ENCODE data around the gene EFNA5. TPM values are rescaled to one million over a fixed set of nuclear protein-coding genes. Genes with fewer than 3 reads are reported as not detected.

The EFNA5 gene
- total RNA-seq, 5 donors from 2014 or later (not counting 1 experiment from before 2014, with no cell fraction given) = 0.06 to 2.6 (median 0.21) TPM; not detected in 1

GRCh38 chr5:107388141-107388861 is 282.4 kb downstream of the EFNA5 start:
- ChIA-PET POLR2A (no interaction called here), CTCF (interaction anchor here in 1 of 2 donors (1.5 kb wide), 1 partner anchor 184 kb away, joined by 4 read pairs; no protein-coding TSS in a partner anchor)
- H3K27me3 ChIP-seq (replicated peaks in 1 of 2; ENCODE audit: control insufficient read depth in 2 of 2, extremely low read depth in 1 of 2, insufficient read depth in 2 of 2, low read length in 1 of 2) = no peaks in the 10 kb centered on the region
- no peaks in the 10 kb centered on the region for H3K27me3 Mint-ChIP-seq
- H3K9me3 ChIP-seq = no peaks in the 10 kb centered on the region
- ATAC-seq (replicated peaks in 1 of 4) = no peak
- H3K36me3 Mint-ChIP-seq = no peaks in the 10 kb centered on the region
- no peaks in the 10 kb centered on the region for H3K36me3 ChIP-seq (ENCODE audit: control insufficient read depth in 2 of 2, extremely low read depth in 1 of 2, insufficient read depth in 1 of 2, low read length in 1 of 2)
- H3K4me1 Mint-ChIP-seq = peaks cover 23 to 28% (median 27%) of the 10 kb centered on the region in 3 donors
- peak in 1 of 35 experiments; percentile 9 for DNase-seq
- H3K9me3 Mint-ChIP-seq = no peaks in the 10 kb centered on the region
- H3K27ac Mint-ChIP-seq = peak overlapping the region in 1 of 2 donors; percentile 45
- H3K4me1 ChIP-seq (ENCODE audit: control insufficient read depth in 1 of 2, extremely low read depth in 1 of 2, insufficient read depth in 2 of 2, low read length in 2 of 2) = peaks cover 10 to 16% of the 10 kb centered on the region in 2 experiments
- H3K4me3 Mint-ChIP-seq = peak overlapping the region in 1 of 3 donors; percentile 31
- WGBS (ENCODE audit: insufficient coverage) = 41% methylated on average over 4 of the region's 8 CpGs
- H3K4me3 ChIP-seq (ENCODE audit: control insufficient read depth in 1 of 2, extremely low read depth in 1 of 2, low read length in 1 of 2) = no peak overlapping the region
- peak overlapping the region; percentile 40 for H3K27ac ChIP-seq (ENCODE audit: low read length)

- ChIA-PET POLR2A (no interaction called here), CTCF (interaction anchor here in 1 of 2 donors (1.5 kb wide), 1 partner anchor 185 kb away, joined by 4 read pairs; no protein-coding TSS in a partner anchor)
- ATAC-seq (replicated peaks in 1 of 4) (no peak), DNase-seq (peak in 1 of 35 experiments; percentile 2)
- H3K9me3 ChIP-seq = no peaks in the 10 kb centered on the region
- no peak overlapping the region for H3K4me3 Mint-ChIP-seq
- H3K27ac Mint-ChIP-seq = peak overlapping the region in 1 of 2 donors; percentile 45
- H3K36me3 Mint-ChIP-seq = no peaks in the 10 kb centered on the region
- peak overlapping the region; percentile 36 for H3K27ac ChIP-seq (ENCODE audit: low read length)
- H3K27me3 Mint-ChIP-seq = no peaks in the 10 kb centered on the region
- H3K4me3 ChIP-seq (ENCODE audit: control insufficient read depth in 1 of 2, extremely low read depth in 1 of 2, low read length in 1 of 2) = no peak overlapping the region
- H3K36me3 ChIP-seq (ENCODE audit: control insufficient read depth in 2 of 2, extremely low read depth in 1 of 2, insufficient read depth in 1 of 2, low read length in 1 of 2) = no peaks in the 10 kb centered on the region
- 100% methylated on average over 2 of the region's 6 CpGs for WGBS (ENCODE audit: insufficient coverage)
- H3K9me3 Mint-ChIP-seq = no peaks in the 10 kb centered on the region
- H3K4me1 ChIP-seq (ENCODE audit: control insufficient read depth in 1 of 2, extremely low read depth in 1 of 2, insufficient read depth in 2 of 2, low read length in 2 of 2) = peaks cover 10 to 16% of the 10 kb centered on the region in 2 experiments
- peaks cover 23 to 28% (median 27%) of the 10 kb centered on the region in 3 donors for H3K4me1 Mint-ChIP-seq
- H3K27me3 ChIP-seq (replicated peaks in 1 of 2; ENCODE audit: control insufficient read depth in 2 of 2, extremely low read depth in 1 of 2, insufficient read depth in 2 of 2, low read length in 1 of 2) = no peaks in the 10 kb centered on the region
Measured at GRCh38 chr5:107387526-107388140, 283.1 kb downstream of the EFNA5 start.

GRCh38 chr5:107385708-107386107 is 285.0 kb downstream of the EFNA5 start:
- Histone ChIP-seq H3K27me3 (replicated peaks in 1 of 2; ENCODE audit: control insufficient read depth in 2 of 2, extremely low read depth in 1 of 2, insufficient read depth in 2 of 2, low read length in 1 of 2) (no peaks in the 10 kb centered on the region), H3K27ac (ENCODE audit: low read length) (no peak overlapping the region), H3K4me3 (ENCODE audit: control insufficient read depth in 1 of 2, extremely low read depth in 1 of 2, low read length in 1 of 2) (no peak overlapping the region), H3K4me1 (ENCODE audit: control insufficient read depth in 1 of 2, extremely low read depth in 1 of 2, insufficient read depth in 2 of 2, low read length in 2 of 2) (peaks cover 10 to 16% of the 10 kb centered on the region in 2 experiments), H3K36me3 (ENCODE audit: control insufficient read depth in 2 of 2, extremely low read depth in 1 of 2, insufficient read depth in 1 of 2, low read length in 1 of 2) (no peaks in the 10 kb centered on the region), H3K9me3 (no peaks in the 10 kb centered on the region)
- ChIA-PET POLR2A (no interaction called here), CTCF (no interaction called here)
- ATAC-seq (replicated peaks in 1 of 4) = no peak
- H3K9me3 Mint-ChIP-seq = no peaks in the 10 kb centered on the region
- no peaks in the 10 kb centered on the region for H3K36me3 Mint-ChIP-seq
- no peak overlapping the region for H3K27ac Mint-ChIP-seq
- peaks cover 23 to 28% (median 27%) of the 10 kb centered on the region in 3 donors for H3K4me1 Mint-ChIP-seq
- WGBS (ENCODE audit: insufficient coverage) = 100% methylated on average over 1 of the region's 2 CpGs
- H3K27me3 Mint-ChIP-seq = no peaks in the 10 kb centered on the region
- H3K4me3 Mint-ChIP-seq = no peak overlapping the region
- no peak for DNase-seq

- ChIA-PET POLR2A (no interaction called here), CTCF (no interaction called here)
- Mint-ChIP-seq H3K36me3 (no peaks in the 10 kb centered on the region), H3K9me3 (no peaks in the 10 kb centered on the region), H3K27me3 (no peaks in the 10 kb centered on the region), H3K27ac (no peak overlapping the region), H3K4me1 (peaks cover 15 to 21% (median 20%) of the 10 kb centered on the region in 3 donors), H3K4me3 (no peak overlapping the region)
- Histone ChIP-seq H3K4me3 (ENCODE audit: control insufficient read depth in 1 of 2, extremely low read depth in 1 of 2, low read length in 1 of 2) (no peak overlapping the region), H3K9me3 (no peaks in the 10 kb centered on the region), H3K27ac (ENCODE audit: low read length) (no peak overlapping the region), H3K27me3 (replicated peaks in 1 of 2; ENCODE audit: control insufficient read depth in 2 of 2, extremely low read depth in 1 of 2, insufficient read depth in 2 of 2, low read length in 1 of 2) (no peaks in the 10 kb centered on the region), H3K4me1 (ENCODE audit: control insufficient read depth in 1 of 2, extremely low read depth in 1 of 2, insufficient read depth in 2 of 2, low read length in 2 of 2) (peaks cover 9 to 15% of the 10 kb centered on the region in 2 experiments), H3K36me3 (ENCODE audit: control insufficient read depth in 2 of 2, extremely low read depth in 1 of 2, insufficient read depth in 1 of 2, low read length in 1 of 2) (no peaks in the 10 kb centered on the region)
- WGBS (ENCODE audit: insufficient coverage) = 93% methylated on average over 4 of the region's 4 CpGs
- ATAC-seq (replicated peaks in 1 of 4) (no peak), DNase-seq (no peak)
Measured at GRCh38 chr5:107384256-107384655, 286.5 kb downstream of the EFNA5 start.

- Histone ChIP-seq H3K4me1 (ENCODE audit: control insufficient read depth in 1 of 2, extremely low read depth in 1 of 2, insufficient read depth in 2 of 2, low read length in 2 of 2) (peaks cover 5 to 8% of the 10 kb centered on the region in 2 experiments), H3K27ac (ENCODE audit: low read length) (no peak overlapping the region), H3K4me3 (ENCODE audit: control insufficient read depth in 1 of 2, extremely low read depth in 1 of 2, low read length in 1 of 2) (no peak overlapping the region), H3K9me3 (no peaks in the 10 kb centered on the region), H3K27me3 (replicated peaks in 1 of 2; ENCODE audit: control insufficient read depth in 2 of 2, extremely low read depth in 1 of 2, insufficient read depth in 2 of 2, low read length in 1 of 2) (no peaks in the 10 kb centered on the region), H3K36me3 (ENCODE audit: control insufficient read depth in 2 of 2, extremely low read depth in 1 of 2, insufficient read depth in 1 of 2, low read length in 1 of 2) (no peaks in the 10 kb centered on the region)
- ChIA-PET POLR2A (no interaction called here), CTCF (no interaction called here)
- Mint-ChIP-seq H3K27me3 (no peaks in the 10 kb centered on the region), H3K9me3 (no peaks in the 10 kb centered on the region), H3K27ac (no peak overlapping the region), H3K4me1 (peaks cover 7 to 13% (median 12%) of the 10 kb centered on the region in 3 donors), H3K36me3 (no peaks in the 10 kb centered on the region), H3K4me3 (no peak overlapping the region)
- ATAC-seq (replicated peaks in 1 of 4) = no peak
- WGBS (ENCODE audit: insufficient coverage) = no CpG with 5 or more reads among the region's 1 CpG
- DNase-seq = no peak
Measured at GRCh38 chr5:107383414-107383813, 287.3 kb downstream of the EFNA5 start.

- Mint-ChIP-seq H3K4me3 (no peak overlapping the region), H3K27me3 (peaks cover 0 to 5% of the 10 kb centered on the region in 2 donors), H3K4me1 (no peaks in the 10 kb centered on the region), H3K36me3 (no peaks in the 10 kb centered on the region), H3K9me3 (no peaks in the 10 kb centered on the region), H3K27ac (no peak overlapping the region)
- CTCF ChIA-PET = no interaction called here
- no peaks in the 10 kb centered on the region for H3K36me3 ChIP-seq (ENCODE audit: control insufficient read depth in 2 of 2, extremely low read depth in 1 of 2, insufficient read depth in 1 of 2, low read length in 1 of 2)
- no peak overlapping the region for H3K4me3 ChIP-seq (ENCODE audit: control insufficient read depth in 1 of 2, extremely low read depth in 1 of 2, low read length in 1 of 2)
- no peaks in the 10 kb centered on the region for H3K9me3 ChIP-seq
- H3K27me3 ChIP-seq (replicated peaks in 1 of 2; ENCODE audit: control insufficient read depth in 2 of 2, extremely low read depth in 1 of 2, insufficient read depth in 2 of 2, low read length in 1 of 2) = no peaks in the 10 kb centered on the region
- POLR2A ChIA-PET = no interaction called here
- 100% methylated on average over 6 of the region's 13 CpGs for WGBS (ENCODE audit: insufficient coverage)
- H3K4me1 ChIP-seq (ENCODE audit: control insufficient read depth in 1 of 2, extremely low read depth in 1 of 2, insufficient read depth in 2 of 2, low read length in 2 of 2) = no peaks in the 10 kb centered on the region
- DNase-seq (no peak), ATAC-seq (replicated peaks in 1 of 4) (no peak)
- no peak overlapping the region for H3K27ac ChIP-seq (ENCODE audit: low read length)
Measured at GRCh38 chr5:107381189-107381856, 289.4 kb downstream of the EFNA5 start.
